Lung (tissue), 12 donors: ENCODE measurements around the gene CHRNA7. TPM values are rescaled to one million over a fixed set of nuclear protein-coding genes. Genes with fewer than 3 reads are reported as not detected.

Experiments
- ATAC-seq: fragments of 200-7000 bp; cut with Tn5 transposase; one replicate; pipeline ENCODE4 v1.9.1; 2020; ENCODE audit warnings: moderate number of reproducible peaks; ENCODE audit not compliant: insufficient read depth, low FRiP score
- DNase-seq, 3 donors: peaks; one replicate each; pipeline ENCODE4 v3.0.0-alpha.2; 2013 to 2017
- H3K27ac ChIP-seq, 2 donors: one replicate each; pipeline ENCODE4 v1.5.1; 2013; ENCODE audit warnings: mild to moderate bottlenecking in 2 of 2, moderate library complexity in 2 of 2, control low read depth in 1 of 2, inconsistent platforms in 1 of 2, low read depth in 1 of 2, low read length in 1 of 2
- H3K27me3 ChIP-seq, 3 donors: one replicate each; pipeline ENCODE4 v1.5.1; 2013; ENCODE audit warnings: low read length in 2 of 3; ENCODE audit not compliant: control insufficient read depth in 3 of 3, insufficient read depth in 3 of 3
- H3K36me3 ChIP-seq, 4 donors: one replicate each; pipeline ENCODE4 v1.5.1; 2013; ENCODE audit warnings: low read length in 4 of 4, mild to moderate bottlenecking in 1 of 4, moderate library complexity in 1 of 4; ENCODE audit not compliant: control insufficient read depth in 4 of 4, insufficient read depth in 4 of 4
- H3K4me1 ChIP-seq, 5 donors: one replicate each; pipeline ENCODE4 v1.5.1; 2013; ENCODE audit warnings: low read length in 5 of 5, mild to moderate bottlenecking in 2 of 5, moderate library complexity in 1 of 5; ENCODE audit not compliant: control insufficient read depth in 5 of 5, insufficient read depth in 5 of 5
- H3K4me3 ChIP-seq: one replicate; pipeline ENCODE4 v1.5.1; 2013; ENCODE audit warnings: mild to moderate bottlenecking, control low read depth, moderate library complexity
- H3K9ac ChIP-seq, 2 donors: one replicate each; pipeline ENCODE4 v1.5.1; 2013; ENCODE audit warnings: low read length in 2 of 2, control low read depth in 1 of 2; ENCODE audit not compliant: insufficient read depth in 1 of 2
- H3K9me3 ChIP-seq, 4 donors: one replicate each; pipeline ENCODE4 v1.5.1; 2013; ENCODE audit warnings: low read length in 3 of 4, mild to moderate bottlenecking in 1 of 4, moderate library complexity in 1 of 4; ENCODE audit not compliant: control insufficient read depth in 4 of 4, insufficient read depth in 3 of 4
- CTCF ChIP-seq: IDR thresholded peaks from 2 replicates; pipeline ENCODE4 v1.5.1; 2012; ENCODE audit warnings: mild to moderate bottlenecking; ENCODE audit errors: control extremely low read depth, extremely low read depth
- WGBS, 2 donors: extraction: QIAGEN DNeasy Blood & Tissue Kit; methylation state at CpG; one replicate each; pipeline ENCODE4 v1.1.7; 2013; 5-methylcytosine and 5-hydroxymethylcytosine counted together
- polyA plus RNA-seq, 2 donors: library from polyadenylated mRNA; stranded (reverse); fragments of 200-250 nt; gene quantifications; one replicate each; pipeline ENCODE4 v1.2.1, GENCODE V29; 2013
- total RNA-seq, 2 donors: library from RNA; depleted of rRNA in 1 of 2; stranded (reverse); fragments of >200 nt in 1 of 2; gene quantifications; one replicate each; pipeline ENCODE4 v1.2.1, GENCODE V29; 2014 to 2021
- donor health status: control.
- donor health status: control.
- donor health status: Bipolar disorder and iron deficiency.
- donor health status: healthy.
- donor health status: DM: yes; HTN: yes; CAD: no.

The CHRNA7 gene
- total and polyA plus RNA-seq, 4 donors: 0.30 to 2.7 (median 1.4) TPM

- Histone ChIP-seq H3K9me3 (no peaks in the 10 kb centered on the region), H3K4me3 (no peak overlapping the region), H3K36me3 (no peaks in the 10 kb centered on the region), H3K9ac (no peak overlapping the region), H3K27me3 (peaks cover 0 to 3% (median 0%) of the 10 kb centered on the region in 3 donors), H3K27ac (no peak overlapping the region), H3K4me1 (no peaks in the 10 kb centered on the region)
- WGBS, 2 donors: 88% methylated on average over 4 of the region's 4 CpGs
- DNase-seq (no peak), ATAC-seq (no peak)
- no peak for TF ChIP-seq CTCF
Observed at GRCh38 chr15:32122013-32122412, 91.7 kb downstream of the CHRNA7 start.

- Histone ChIP-seq H3K36me3 (no peaks in the 10 kb centered on the region), H3K27ac (no peak overlapping the region), H3K27me3 (no peaks in the 10 kb centered on the region), H3K4me3 (no peak overlapping the region), H3K4me1 (no peaks in the 10 kb centered on the region), H3K9ac (no peak overlapping the region), H3K9me3 (no peaks in the 10 kb centered on the region)
- TF ChIP-seq CTCF: no peak
- DNase-seq (no peak), ATAC-seq (no peak)
- 69 to 85% methylated on average over 3 of the region's 3 CpGs for whole genome bisulfite sequencing, 2 donors
Observed at GRCh38 chr15:32123473-32123872, 93.2 kb downstream of the CHRNA7 start.

- ATAC-seq: no peak
- Histone ChIP-seq H3K36me3 (no peaks in the 10 kb centered on the region), H3K4me1 (no peaks in the 10 kb centered on the region), H3K27me3 (no peaks in the 10 kb centered on the region), H3K9me3 (no peaks in the 10 kb centered on the region), H3K9ac (no peak overlapping the region), H3K27ac (no peak overlapping the region), H3K4me3 (no peak overlapping the region)
- TF ChIP-seq CTCF: no peak
- no peak for DNase-seq
- 69 to 75% methylated on average over 4 of the region's 4 CpGs for WGBS, 2 donors
Observed at GRCh38 chr15:32124726-32125125, 94.4 kb downstream of the CHRNA7 start.

- H3K27me3 ChIP-seq: no peaks in the 10 kb centered on the region
- H3K4me1 ChIP-seq: no peaks in the 10 kb centered on the region
- no peak overlapping the region for H3K4me3 ChIP-seq
- H3K27ac ChIP-seq: no peak overlapping the region
- H3K36me3 ChIP-seq: no peaks in the 10 kb centered on the region
- WGBS, 2 donors: 85 to 89% methylated on average over 3 of the region's 3 CpGs
- H3K9ac ChIP-seq: no peak overlapping the region
- TF ChIP-seq CTCF: no peak
- no peak for DNase-seq
- ATAC-seq: no peak
- H3K9me3 ChIP-seq: no peaks in the 10 kb centered on the region
Observed at GRCh38 chr15:32125595-32125994, 95.3 kb downstream of the CHRNA7 start.
